ENCODE measurements around the gene C17orf107. TPM values are rescaled to one million over a fixed set of nuclear protein-coding genes. Genes with fewer than 3 reads are reported as not detected.

Gene C17orf107
- total RNA-seq, 1 donor from 2014 or later = 1.8 TPM

- Mint-ChIP-seq H3K36me3 (ENCODE audit: low read depth) (peaks cover 8% of the 10 kb centered on the region), H3K27me3 (ENCODE audit: low read depth) (no peaks in the 10 kb centered on the region), H3K9me3 (no peaks in the 10 kb centered on the region), H3K27ac (ENCODE audit: unreplicated experiment) (no peak overlapping the region), H3K4me3 (peak overlapping the region; percentile 79), H3K4me1 (peaks cover 24% of the 10 kb centered on the region)
- peak; percentile 29 for TF ChIP-seq CTCF (conservative IDR thresholded peaks at IDR 0.05)
- DNase-seq (ENCODE audit: low read depth, low spot score) = no peak
Measured at GRCh38 chr17:4934173-4934979, 35.0 kb downstream of the C17orf107 start.

- no peak for TF ChIP-seq CTCF (conservative IDR thresholded peaks at IDR 0.05)
- DNase-seq (ENCODE audit: low read depth, low spot score) = no peak
- Mint-ChIP-seq H3K27ac (ENCODE audit: unreplicated experiment) (no peak overlapping the region), H3K9me3 (no peaks in the 10 kb centered on the region), H3K4me3 (peak overlapping the region; percentile 78), H3K27me3 (ENCODE audit: low read depth) (peaks cover 6% of the 10 kb centered on the region), H3K36me3 (ENCODE audit: low read depth) (peaks cover 10% of the 10 kb centered on the region), H3K4me1 (peaks cover 31% of the 10 kb centered on the region)
Measured at GRCh38 chr17:4935650-4936049, 36.3 kb downstream of the C17orf107 start.

- no peak for DNase-seq (ENCODE audit: low read depth, low spot score)
- Mint-ChIP-seq H3K27ac (ENCODE audit: unreplicated experiment) (no peak overlapping the region), H3K4me3 (peak overlapping the region; percentile 78), H3K27me3 (ENCODE audit: low read depth) (peaks cover 6% of the 10 kb centered on the region), H3K4me1 (peaks cover 37% of the 10 kb centered on the region), H3K9me3 (no peaks in the 10 kb centered on the region), H3K36me3 (ENCODE audit: low read depth) (peaks cover 7% of the 10 kb centered on the region)
- TF ChIP-seq CTCF (conservative IDR thresholded peaks at IDR 0.05) = no peak
Measured at GRCh38 chr17:4936436-4936835, 37.1 kb downstream of the C17orf107 start.

- H3K4me1 Mint-ChIP-seq = peaks cover 44% of the 10 kb centered on the region
- peak overlapping the region; percentile 96 for H3K4me3 Mint-ChIP-seq
- no peak for DNase-seq (ENCODE audit: low read depth, low spot score)
- H3K36me3 Mint-ChIP-seq (ENCODE audit: low read depth) = peaks cover 10% of the 10 kb centered on the region
- H3K27me3 Mint-ChIP-seq (ENCODE audit: low read depth) = peaks cover 6% of the 10 kb centered on the region
- no peak for TF ChIP-seq CTCF (conservative IDR thresholded peaks at IDR 0.05)
- no peaks in the 10 kb centered on the region for H3K9me3 Mint-ChIP-seq
- no peak overlapping the region for H3K27ac Mint-ChIP-seq (ENCODE audit: unreplicated experiment)
Measured at GRCh38 chr17:4937553-4937952, 38.2 kb downstream of the C17orf107 start.

- no peak for DNase-seq (ENCODE audit: low read depth, low spot score)
- H3K27me3 Mint-ChIP-seq (ENCODE audit: low read depth) = peaks cover 6% of the 10 kb centered on the region
- peaks cover 10% of the 10 kb centered on the region for H3K36me3 Mint-ChIP-seq (ENCODE audit: low read depth)
- H3K27ac Mint-ChIP-seq (ENCODE audit: unreplicated experiment) = peak overlapping the region; percentile 12
- peak overlapping the region; percentile 96 for H3K4me3 Mint-ChIP-seq
- H3K9me3 Mint-ChIP-seq = no peaks in the 10 kb centered on the region
- no peak for TF ChIP-seq CTCF (conservative IDR thresholded peaks at IDR 0.05)
- H3K4me1 Mint-ChIP-seq = peaks cover 47% of the 10 kb centered on the region
Measured at GRCh38 chr17:4938069-4938491, 38.7 kb downstream of the C17orf107 start.
